ENCODE measurements around the gene MIER1. TPM values are rescaled to one million over a fixed set of nuclear protein-coding genes. Genes with fewer than 3 reads are reported as not detected.

The MIER1 gene
- total RNA-seq, 1 experiment from 2014 or later = 33.7 TPM

DNA sequence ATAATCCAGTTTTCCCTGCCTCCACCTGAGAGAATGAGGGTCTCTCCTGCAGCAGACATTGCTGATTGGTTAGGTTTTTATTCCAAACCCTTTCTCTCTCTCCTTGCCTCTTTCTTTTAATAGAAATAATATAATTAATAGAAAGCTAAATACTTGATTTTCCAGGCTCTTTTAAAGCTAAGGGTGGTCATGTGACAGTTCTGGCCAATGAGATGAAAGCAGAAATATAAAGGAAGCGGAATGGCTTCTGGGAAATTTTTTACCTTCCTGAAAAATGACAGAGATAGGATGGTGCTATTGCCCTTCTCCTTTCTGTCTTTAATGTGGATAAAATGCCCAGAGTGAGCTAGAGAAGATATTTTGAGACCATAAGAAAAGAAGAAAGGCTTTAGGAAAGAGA, 35.8 kb upstream of the MIER1 start:
- no peaks in the 10 kb centered on the region for H3K27me3 ChIP-seq (ENCODE audit: control insufficient read depth, insufficient read depth, low read length)
- no peak overlapping the region for H3K4me3 ChIP-seq (ENCODE audit: low read depth in 2 of 2, low read length in 2 of 2)
- intact Hi-C loops (cut with micrococcal nuclease; ENCODE audit: unreplicated experiment) (no loop called here), in situ Hi-C loops (cut with HindIII; ENCODE audit: low pct_unique_long_range_greater_than_20kb, low sequenced_read_pairs) (no loop called here)
- CTCF ChIA-PET = no interaction called here
- TF ChIP-seq TCF7L2 (IDR thresholded peaks at IDR 0.05; ENCODE audit: low read depth, low read length) = no peak
- TF ChIP-seq, protein P1, sequence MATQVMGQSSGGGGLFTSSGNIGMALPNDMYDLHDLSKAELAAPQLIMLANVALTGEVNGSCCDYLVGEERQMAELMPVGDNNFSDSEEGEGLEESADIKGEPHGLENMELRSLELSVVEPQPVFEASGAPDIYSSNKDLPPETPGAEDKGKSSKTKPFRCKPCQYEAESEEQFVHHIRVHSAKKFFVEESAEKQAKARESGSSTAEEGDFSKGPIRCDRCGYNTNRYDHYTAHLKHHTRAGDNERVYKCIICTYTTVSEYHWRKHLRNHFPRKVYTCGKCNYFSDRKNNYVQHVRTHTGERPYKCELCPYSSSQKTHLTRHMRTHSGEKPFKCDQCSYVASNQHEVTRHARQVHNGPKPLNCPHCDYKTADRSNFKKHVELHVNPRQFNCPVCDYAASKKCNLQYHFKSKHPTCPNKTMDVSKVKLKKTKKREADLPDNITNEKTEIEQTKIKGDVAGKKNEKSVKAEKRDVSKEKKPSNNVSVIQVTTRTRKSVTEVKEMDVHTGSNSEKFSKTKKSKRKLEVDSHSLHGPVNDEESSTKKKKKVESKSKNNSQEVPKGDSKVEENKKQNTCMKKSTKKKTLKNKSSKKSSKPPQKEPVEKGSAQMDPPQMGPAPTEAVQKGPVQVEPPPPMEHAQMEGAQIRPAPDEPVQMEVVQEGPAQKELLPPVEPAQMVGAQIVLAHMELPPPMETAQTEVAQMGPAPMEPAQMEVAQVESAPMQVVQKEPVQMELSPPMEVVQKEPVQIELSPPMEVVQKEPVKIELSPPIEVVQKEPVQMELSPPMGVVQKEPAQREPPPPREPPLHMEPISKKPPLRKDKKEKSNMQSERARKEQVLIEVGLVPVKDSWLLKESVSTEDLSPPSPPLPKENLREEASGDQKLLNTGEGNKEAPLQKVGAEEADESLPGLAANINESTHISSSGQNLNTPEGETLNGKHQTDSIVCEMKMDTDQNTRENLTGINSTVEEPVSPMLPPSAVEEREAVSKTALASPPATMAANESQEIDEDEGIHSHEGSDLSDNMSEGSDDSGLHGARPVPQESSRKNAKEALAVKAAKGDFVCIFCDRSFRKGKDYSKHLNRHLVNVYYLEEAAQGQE (IDR thresholded peaks at IDR 0.05; ENCODE audit: insufficient read depth in 1 of 2, low read depth in 2 of 2, low read length in 1 of 2) = no peak
- TF ChIP-seq, protein P2, sequence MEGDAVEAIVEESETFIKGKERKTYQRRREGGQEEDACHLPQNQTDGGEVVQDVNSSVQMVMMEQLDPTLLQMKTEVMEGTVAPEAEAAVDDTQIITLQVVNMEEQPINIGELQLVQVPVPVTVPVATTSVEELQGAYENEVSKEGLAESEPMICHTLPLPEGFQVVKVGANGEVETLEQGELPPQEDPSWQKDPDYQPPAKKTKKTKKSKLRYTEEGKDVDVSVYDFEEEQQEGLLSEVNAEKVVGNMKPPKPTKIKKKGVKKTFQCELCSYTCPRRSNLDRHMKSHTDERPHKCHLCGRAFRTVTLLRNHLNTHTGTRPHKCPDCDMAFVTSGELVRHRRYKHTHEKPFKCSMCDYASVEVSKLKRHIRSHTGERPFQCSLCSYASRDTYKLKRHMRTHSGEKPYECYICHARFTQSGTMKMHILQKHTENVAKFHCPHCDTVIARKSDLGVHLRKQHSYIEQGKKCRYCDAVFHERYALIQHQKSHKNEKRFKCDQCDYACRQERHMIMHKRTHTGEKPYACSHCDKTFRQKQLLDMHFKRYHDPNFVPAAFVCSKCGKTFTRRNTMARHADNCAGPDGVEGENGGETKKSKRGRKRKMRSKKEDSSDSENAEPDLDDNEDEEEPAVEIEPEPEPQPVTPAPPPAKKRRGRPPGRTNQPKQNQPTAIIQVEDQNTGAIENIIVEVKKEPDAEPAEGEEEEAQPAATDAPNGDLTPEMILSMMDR (IDR thresholded peaks at IDR 0.05) = no peak
- TF ChIP-seq POLR2AphosphoS5 (IDR thresholded peaks at IDR 0.05; ENCODE audit: low read depth, low read length) = no peak
- no peak for TF ChIP-seq SIN3A (IDR thresholded peaks at IDR 0.05; ENCODE audit: borderline replicate concordance, insufficient read depth, low read depth, low read length)
- no TSS peak for BruUV-seq (replicated peaks)
- no peaks in the 10 kb centered on the region for H3K4me1 ChIP-seq (ENCODE audit: control insufficient read depth, insufficient read depth, low read length)
- ATAC-seq (no peak), DNase-seq (ENCODE audit: low read depth, low spot score) (no peak)
- no peak overlapping the region for H3K27ac ChIP-seq (ENCODE audit: low read length)
- POLR2A ChIA-PET = no interaction called here
- H3K9me3 ChIP-seq (ENCODE audit: control insufficient read depth, insufficient read depth, low read depth, low read length) = no peaks in the 10 kb centered on the region
- H3K36me3 ChIP-seq (ENCODE audit: control insufficient read depth, insufficient read depth, low read length) = no peaks in the 10 kb centered on the region

DNA sequence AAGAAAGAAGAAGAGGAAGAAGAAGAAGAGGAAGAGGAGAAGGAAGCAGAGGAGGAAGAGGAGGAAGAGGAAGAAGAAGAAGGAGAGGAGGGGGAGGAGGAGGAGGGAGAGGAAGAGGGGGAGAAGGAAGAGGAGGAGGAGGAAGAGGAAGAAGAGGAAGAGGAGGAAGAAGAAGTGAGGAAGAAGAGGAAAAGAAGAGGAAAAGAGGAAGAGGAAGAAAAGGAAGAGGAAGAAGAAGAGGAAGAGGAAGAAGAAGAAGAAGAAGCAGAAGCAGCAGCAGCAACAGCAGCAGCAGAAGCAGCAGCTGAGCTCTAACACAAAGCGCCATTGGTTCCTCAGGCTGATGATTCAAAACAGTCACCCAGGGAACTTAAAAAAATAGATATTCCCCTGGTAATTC, 34.2 kb upstream of the MIER1 start:
- ChIA-PET CTCF (no interaction called here), POLR2A (no interaction called here)
- no peaks in the 10 kb centered on the region for H3K9me3 ChIP-seq (ENCODE audit: control insufficient read depth, insufficient read depth, low read depth, low read length)
- no peak for TF ChIP-seq TCF7L2 (IDR thresholded peaks at IDR 0.05; ENCODE audit: low read depth, low read length)
- no peak for TF ChIP-seq SIN3A (IDR thresholded peaks at IDR 0.05; ENCODE audit: borderline replicate concordance, insufficient read depth, low read depth, low read length)
- TF ChIP-seq, protein P2 (IDR thresholded peaks at IDR 0.05) = no peak
- TF ChIP-seq, protein P1 (IDR thresholded peaks at IDR 0.05; ENCODE audit: insufficient read depth in 1 of 2, low read depth in 2 of 2, low read length in 1 of 2) = no peak
- no peak for TF ChIP-seq POLR2AphosphoS5 (IDR thresholded peaks at IDR 0.05; ENCODE audit: low read depth, low read length)
- H3K4me3 ChIP-seq (ENCODE audit: low read depth in 2 of 2, low read length in 2 of 2) = no peak overlapping the region
- no peaks in the 10 kb centered on the region for H3K27me3 ChIP-seq (ENCODE audit: control insufficient read depth, insufficient read depth, low read length)
- DNase-seq (ENCODE audit: low read depth, low spot score) = no peak
- BruUV-seq (replicated peaks) = no TSS peak
- intact Hi-C loops (cut with micrococcal nuclease; ENCODE audit: unreplicated experiment) = no loop called here
- in situ Hi-C loops (cut with HindIII; ENCODE audit: low pct_unique_long_range_greater_than_20kb, low sequenced_read_pairs) = no loop called here
- no peaks in the 10 kb centered on the region for H3K36me3 ChIP-seq (ENCODE audit: control insufficient read depth, insufficient read depth, low read length)
- H3K4me1 ChIP-seq (ENCODE audit: control insufficient read depth, insufficient read depth, low read length) = no peaks in the 10 kb centered on the region
- ATAC-seq = no peak
- no peak overlapping the region for H3K27ac ChIP-seq (ENCODE audit: low read length)
